Measurements from ENCODE around the gene DMWD. TPM values are rescaled to one million over a fixed set of nuclear protein-coding genes. Genes with fewer than 3 reads are reported as not detected.

The DMWD gene
- total RNA-seq, 5 donors from 2014 or later (not counting 1 experiment from before 2014, with no cell fraction given), result 28.4 to 53.3 (median 44.6) TPM

DNA sequence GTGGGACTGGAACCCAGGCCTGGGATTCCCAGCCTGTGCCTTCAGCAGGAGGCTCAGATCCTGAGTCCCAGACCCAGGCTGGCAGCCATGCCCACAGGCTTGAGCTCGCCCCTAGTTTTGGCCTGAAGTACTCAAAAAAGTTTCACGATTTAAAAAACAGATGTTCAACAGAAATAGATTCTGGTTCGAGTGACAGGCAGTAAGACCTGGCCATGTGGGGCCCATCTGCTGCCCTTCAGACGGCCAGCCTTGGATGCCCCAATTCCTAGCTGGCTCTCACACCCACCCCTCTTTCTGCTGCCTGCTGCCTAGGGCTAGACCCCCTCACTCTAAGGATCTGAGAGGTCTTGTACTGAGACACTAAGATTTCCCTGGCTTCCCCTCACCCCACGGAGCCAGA is 7.5 kb downstream of the DMWD start:
- no peak for ATAC-seq (replicated peaks in 1 of 4)
- H3K27ac ChIP-seq (ENCODE audit: low read length), result no peak overlapping the region
- peaks cover 33% of the 10 kb centered on the region for H3K36me3 Mint-ChIP-seq

DNA sequence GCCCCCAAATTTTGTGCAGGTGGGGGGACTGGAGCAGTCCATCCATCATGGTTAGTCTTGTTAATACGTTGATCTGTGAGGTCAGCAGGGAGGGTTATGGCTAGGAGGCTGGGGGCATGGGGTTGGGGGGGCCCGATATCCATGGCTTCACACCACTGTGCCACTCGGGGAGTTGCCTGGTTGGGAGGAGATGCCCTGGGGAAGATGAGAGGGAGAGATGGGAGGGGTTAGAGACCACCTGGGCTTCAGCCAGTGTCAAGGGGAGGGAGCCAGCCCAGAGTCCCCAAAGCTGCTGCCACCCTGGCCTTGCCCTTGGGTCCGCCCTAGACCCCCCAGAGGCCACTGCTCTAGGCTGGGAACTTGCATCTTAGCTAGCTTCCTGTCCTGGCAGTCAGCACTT is 8.5 kb downstream of the DMWD start:
- Mint-ChIP-seq H3K9me3 (no peaks in the 10 kb centered on the region), H3K27me3 (peaks cover 13 to 18% of the 10 kb centered on the region in 2 donors), H3K27ac (no peak overlapping the region), H3K4me3 (no peak overlapping the region), H3K36me3 (peaks cover 31% of the 10 kb centered on the region), H3K4me1 (peaks cover 15 to 30% (median 15%) of the 10 kb centered on the region in 3 donors)
- WGBS (ENCODE audit: insufficient coverage), result 95% methylated on average over 3 of the region's 4 CpGs
- ChIA-PET CTCF (no interaction called here), POLR2A (no interaction called here)
- no peak overlapping the region for H3K27ac ChIP-seq (ENCODE audit: low read length)
- H3K9me3 ChIP-seq, result no peaks in the 10 kb centered on the region
- peaks cover 1 to 57% of the 10 kb centered on the region in 2 experiments for H3K27me3 ChIP-seq (replicated peaks in 1 of 2; ENCODE audit: control insufficient read depth in 2 of 2, extremely low read depth in 1 of 2, insufficient read depth in 2 of 2, low read length in 1 of 2)
- H3K4me1 ChIP-seq (ENCODE audit: control insufficient read depth in 1 of 2, extremely low read depth in 1 of 2, insufficient read depth in 2 of 2, low read length in 2 of 2), result peaks cover 0 to 13% of the 10 kb centered on the region in 2 experiments
- no peak for DNase-seq
- peaks cover 11 to 17% of the 10 kb centered on the region in 2 donors for H3K36me3 ChIP-seq (ENCODE audit: control insufficient read depth in 2 of 2, extremely low read depth in 1 of 2, insufficient read depth in 1 of 2, low read length in 1 of 2)
- no peak for ATAC-seq (replicated peaks in 1 of 4)
- no peak overlapping the region for H3K4me3 ChIP-seq (ENCODE audit: control insufficient read depth in 1 of 2, extremely low read depth in 1 of 2, low read length in 1 of 2)

More for the DNA sequence above, 7.5 kb downstream of the DMWD start:
- 93% methylated on average over 5 of the region's 5 CpGs for WGBS (ENCODE audit: insufficient coverage)
- H3K4me3 Mint-ChIP-seq, result no peak overlapping the region
- H3K27me3 Mint-ChIP-seq, result peaks cover 8 to 9% of the 10 kb centered on the region in 2 donors
- H3K4me1 Mint-ChIP-seq, result peaks cover 7 to 22% (median 10%) of the 10 kb centered on the region in 3 donors
- DNase-seq, result no peak
- no peak overlapping the region for H3K4me3 ChIP-seq (ENCODE audit: control insufficient read depth in 1 of 2, extremely low read depth in 1 of 2, low read length in 1 of 2)
- ChIA-PET POLR2A (no interaction called here), CTCF (no interaction called here)
- H3K27me3 ChIP-seq (replicated peaks in 1 of 2; ENCODE audit: control insufficient read depth in 2 of 2, extremely low read depth in 1 of 2, insufficient read depth in 2 of 2, low read length in 1 of 2), result peaks cover 5 to 47% of the 10 kb centered on the region in 2 experiments
- H3K27ac Mint-ChIP-seq, result no peak overlapping the region
- H3K9me3 ChIP-seq, result no peaks in the 10 kb centered on the region
- H3K9me3 Mint-ChIP-seq, result no peaks in the 10 kb centered on the region
- peaks cover 12 to 21% of the 10 kb centered on the region in 2 donors for H3K36me3 ChIP-seq (ENCODE audit: control insufficient read depth in 2 of 2, extremely low read depth in 1 of 2, insufficient read depth in 1 of 2, low read length in 1 of 2)
- H3K4me1 ChIP-seq (ENCODE audit: control insufficient read depth in 1 of 2, extremely low read depth in 1 of 2, insufficient read depth in 2 of 2, low read length in 2 of 2), result peaks cover 0 to 3% of the 10 kb centered on the region in 2 experiments

DNA sequence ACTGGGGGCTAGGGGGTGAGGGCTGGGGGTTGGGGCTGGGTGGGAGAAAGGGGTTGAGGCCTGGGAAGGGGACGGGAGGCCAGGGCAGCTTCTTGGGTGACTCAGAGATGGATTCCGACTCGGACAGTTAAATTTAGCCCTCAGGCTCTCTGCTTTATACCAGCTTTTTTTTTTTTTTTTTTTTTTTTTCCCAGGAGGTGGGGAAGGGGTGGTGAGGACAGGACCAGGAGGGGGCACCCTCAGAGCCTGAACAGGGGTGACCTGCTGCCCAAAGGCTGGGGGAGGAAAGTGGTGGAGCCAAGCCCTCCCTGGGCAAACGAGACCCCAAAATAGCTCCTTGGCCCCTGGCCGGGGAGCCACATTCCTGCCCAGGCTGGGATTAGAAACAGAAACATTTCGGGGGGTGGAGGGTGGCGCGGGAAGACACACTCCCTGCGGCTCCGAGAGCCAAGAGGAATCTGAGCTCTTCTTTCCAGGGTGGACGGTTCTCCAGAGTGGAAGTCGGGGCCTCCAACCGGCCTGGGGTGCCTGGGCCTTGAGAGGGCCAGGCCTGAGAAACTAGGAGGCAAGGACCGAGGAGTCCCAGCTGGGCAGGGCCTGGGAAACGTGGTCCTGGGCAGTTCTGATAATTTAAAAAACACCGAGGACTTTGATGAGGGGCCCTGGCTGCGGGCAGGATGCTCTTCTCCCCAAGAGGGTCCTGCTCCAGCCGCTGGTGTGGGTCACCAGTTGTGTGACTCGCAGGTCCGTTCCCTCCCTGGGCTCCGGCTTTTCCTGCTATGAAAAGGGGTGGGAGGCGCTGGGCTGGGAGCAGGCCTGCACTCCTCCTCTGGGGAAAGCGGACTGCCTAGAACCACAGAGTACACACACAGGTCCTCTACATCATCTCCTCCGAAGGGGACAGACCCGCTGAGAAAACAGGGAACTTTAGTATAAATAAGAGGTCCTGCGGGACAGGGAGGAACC is 9.5 kb downstream of the DMWD start:
- POLR2A ChIA-PET, result interaction anchor here (0.5 to 0.6 kb wide), 3 partner anchors 8 to 76 kb away, joined by 3 to 5 read pairs (median 3); no protein-coding TSS in a partner anchor
- Histone ChIP-seq H3K9me3 (no peaks in the 10 kb centered on the region), H3K4me3 (ENCODE audit: control insufficient read depth in 1 of 2, extremely low read depth in 1 of 2, low read length in 1 of 2) (no peak overlapping the region), H3K27ac (ENCODE audit: low read length) (no peak overlapping the region), H3K36me3 (ENCODE audit: control insufficient read depth in 2 of 2, extremely low read depth in 1 of 2, insufficient read depth in 1 of 2, low read length in 1 of 2) (peaks cover 5 to 14% of the 10 kb centered on the region in 2 donors), H3K4me1 (ENCODE audit: control insufficient read depth in 1 of 2, extremely low read depth in 1 of 2, insufficient read depth in 2 of 2, low read length in 2 of 2) (peaks cover 0 to 21% of the 10 kb centered on the region in 2 experiments), H3K27me3 (replicated peaks in 1 of 2; ENCODE audit: control insufficient read depth in 2 of 2, extremely low read depth in 1 of 2, insufficient read depth in 2 of 2, low read length in 1 of 2) (peaks cover 0 to 67% of the 10 kb centered on the region in 2 experiments)
- no peak for ATAC-seq (replicated peaks in 1 of 4)
- Mint-ChIP-seq H3K27me3 (peaks cover 15 to 27% of the 10 kb centered on the region in 2 donors), H3K27ac (no peak overlapping the region), H3K9me3 (no peaks in the 10 kb centered on the region), H3K36me3 (peaks cover 23% of the 10 kb centered on the region), H3K4me3 (no peak overlapping the region), H3K4me1 (peaks cover 21 to 28% (median 21%) of the 10 kb centered on the region in 3 donors)
- CTCF ChIA-PET, result interaction anchor here (0.5 to 1.5 kb wide), 7 partner anchors 12 to 691 kb away, joined by 3 to 6 read pairs (median 4); partner anchors contain the start of gene SIX5 (in 1 of the 2)
- whole genome bisulfite sequencing (ENCODE audit: insufficient coverage), result 94% methylated on average over 17 of the region's 26 CpGs
- no peak for DNase-seq

DNA sequence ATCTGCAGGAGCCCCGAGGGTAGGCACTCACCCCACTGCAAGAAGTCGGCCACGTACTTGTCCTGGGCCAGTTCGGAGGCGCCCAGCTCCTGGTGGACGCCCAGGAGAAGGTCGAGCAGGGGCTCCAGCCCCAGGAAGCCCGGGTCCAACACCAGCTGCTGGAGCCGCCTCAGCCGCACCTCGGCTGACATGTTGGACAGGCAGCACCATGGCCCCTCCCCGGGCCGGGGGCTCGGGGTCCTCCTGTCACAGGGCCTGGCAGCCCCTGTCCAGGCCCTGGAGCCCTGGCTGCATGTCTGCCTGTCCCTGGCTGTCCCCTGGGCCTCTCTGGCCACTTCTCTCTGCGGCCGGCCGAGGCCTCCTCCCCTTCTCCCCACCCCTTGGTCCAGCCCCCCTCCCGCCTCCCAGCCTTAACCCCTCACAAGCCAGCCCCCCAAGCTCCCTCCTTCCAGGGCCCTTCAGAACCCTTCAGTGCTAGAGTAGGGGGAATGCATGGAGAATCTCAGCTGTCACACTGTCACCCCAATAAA is 10.4 kb downstream of the DMWD start, which contains the start of gene DMPK:
Gene DMPK, minus strand, starts transcription at position 329 of the 530 bp plus-strand sequence. Its CDS starts 138 bp downstream, at position 191.
- peaks cover 7 to 14% of the 10 kb centered on the region in 2 donors for H3K36me3 ChIP-seq (ENCODE audit: control insufficient read depth in 2 of 2, extremely low read depth in 1 of 2, insufficient read depth in 1 of 2, low read length in 1 of 2)
- H3K27me3 Mint-ChIP-seq, result peaks cover 13 to 25% of the 10 kb centered on the region in 2 donors
- no peak within 1 kb of the TSS for H3K4me3 ChIP-seq (ENCODE audit: control insufficient read depth in 1 of 2, extremely low read depth in 1 of 2, low read length in 1 of 2)
- peaks cover 0 to 21% of the 10 kb centered on the region in 2 experiments for H3K4me1 ChIP-seq (ENCODE audit: control insufficient read depth in 1 of 2, extremely low read depth in 1 of 2, insufficient read depth in 2 of 2, low read length in 2 of 2)
- ATAC-seq (replicated peaks in 1 of 4), result no peak
- H3K4me3 Mint-ChIP-seq, result no peak within 1 kb of the TSS
- H3K27ac ChIP-seq (ENCODE audit: low read length), result no peak within 1 kb of the TSS
- H3K27ac Mint-ChIP-seq, result no peak within 1 kb of the TSS
- no peak for DNase-seq
- H3K36me3 Mint-ChIP-seq, result peaks cover 20% of the 10 kb centered on the region
- WGBS (ENCODE audit: insufficient coverage), result 68% methylated on average over 14 of the region's 18 CpGs
- CTCF ChIA-PET, result interaction anchor here (0.5 to 1.5 kb wide), 7 partner anchors 11 to 691 kb away, joined by 3 to 6 read pairs (median 4); partner anchors contain the start of gene SIX5 (in 1 of the 2)
- H3K27me3 ChIP-seq (replicated peaks in 1 of 2; ENCODE audit: control insufficient read depth in 2 of 2, extremely low read depth in 1 of 2, insufficient read depth in 2 of 2, low read length in 1 of 2), result peaks cover 0 to 75% of the 10 kb centered on the region in 2 experiments
- H3K4me1 Mint-ChIP-seq, result peaks cover 21 to 23% (median 21%) of the 10 kb centered on the region in 3 donors
- H3K9me3 Mint-ChIP-seq, result no peaks in the 10 kb centered on the region
- POLR2A ChIA-PET, result interaction anchor here in 1 of 2 donors (0.6 kb wide), 2 partner anchors 37 to 75 kb away, joined by 3 to 5 read pairs; no protein-coding TSS in a partner anchor
- no peaks in the 10 kb centered on the region for H3K9me3 ChIP-seq

DNA sequence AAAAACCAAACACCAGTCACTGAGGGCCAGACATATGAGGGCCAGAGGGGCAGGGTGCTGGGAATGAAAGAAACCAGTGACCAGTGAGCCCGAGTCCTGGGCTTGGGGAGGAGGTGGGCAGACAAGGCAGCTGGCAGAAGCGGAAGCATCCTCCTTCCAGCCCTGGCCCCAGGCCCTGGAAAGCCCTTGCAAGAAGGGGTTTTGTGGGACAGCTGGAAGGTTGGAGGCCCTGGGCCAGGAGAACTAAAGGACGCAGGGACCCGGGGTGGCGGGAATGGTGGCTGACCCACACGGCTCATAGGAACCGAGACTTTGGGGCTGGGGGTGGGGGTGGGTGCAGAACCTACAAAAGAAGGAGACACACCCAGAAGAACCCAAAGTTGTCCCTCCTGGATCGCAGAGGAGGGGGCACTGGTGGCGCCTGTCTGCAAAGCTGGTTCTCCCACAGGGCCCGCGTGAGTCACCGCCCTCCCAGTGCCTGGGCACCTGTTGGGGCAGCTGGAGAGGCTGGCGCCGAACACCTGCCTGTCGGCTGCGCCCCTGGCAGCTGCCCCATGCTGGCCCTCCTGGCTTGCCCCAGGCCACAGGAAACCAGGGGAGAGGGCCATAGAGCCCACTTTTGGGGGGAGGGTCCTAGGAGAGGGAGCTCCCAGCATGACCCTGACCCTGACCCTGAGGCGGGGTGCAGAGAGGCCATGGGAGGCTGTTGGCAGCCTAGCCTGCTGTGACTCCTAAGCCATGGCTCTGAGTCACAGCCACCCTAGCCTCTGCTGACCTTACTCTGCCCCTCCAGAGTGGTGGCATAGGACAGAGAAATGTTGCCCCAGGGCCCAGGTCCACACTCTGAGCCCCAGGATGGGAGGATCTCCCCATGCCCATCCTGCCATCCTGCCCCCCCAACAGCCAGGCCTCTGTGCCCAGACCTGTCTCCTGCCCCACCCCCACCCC is 11.2 kb downstream of the DMWD start:
- peaks cover 13 to 28% of the 10 kb centered on the region in 2 donors for H3K27me3 Mint-ChIP-seq
- ATAC-seq (replicated peaks in 1 of 4) (no peak), DNase-seq (no peak)
- H3K27ac Mint-ChIP-seq, result no peak overlapping the region
- H3K9me3 ChIP-seq, result no peaks in the 10 kb centered on the region
- H3K4me3 ChIP-seq (ENCODE audit: control insufficient read depth in 1 of 2, extremely low read depth in 1 of 2, low read length in 1 of 2), result no peak overlapping the region
- peaks cover 21 to 24% (median 23%) of the 10 kb centered on the region in 3 donors for H3K4me1 Mint-ChIP-seq
- CTCF ChIA-PET, result interaction anchor here in 1 of 2 donors (1.2 kb wide), 1 partner anchor 12 kb away, joined by 3 read pairs; the partner anchor contains the start of gene SIX5
- H3K27ac ChIP-seq (ENCODE audit: low read length), result no peak overlapping the region
- H3K36me3 Mint-ChIP-seq, result peaks cover 19% of the 10 kb centered on the region
- peaks cover 10 to 13% of the 10 kb centered on the region in 2 donors for H3K36me3 ChIP-seq (ENCODE audit: control insufficient read depth in 2 of 2, extremely low read depth in 1 of 2, insufficient read depth in 1 of 2, low read length in 1 of 2)
- H3K9me3 Mint-ChIP-seq, result no peaks in the 10 kb centered on the region
- 80% methylated on average over 9 of the region's 17 CpGs for WGBS (ENCODE audit: insufficient coverage)
- POLR2A ChIA-PET, result no interaction called here
- peaks cover 0 to 21% of the 10 kb centered on the region in 2 experiments for H3K4me1 ChIP-seq (ENCODE audit: control insufficient read depth in 1 of 2, extremely low read depth in 1 of 2, insufficient read depth in 2 of 2, low read length in 2 of 2)
- no peak overlapping the region for H3K4me3 Mint-ChIP-seq
- H3K27me3 ChIP-seq (replicated peaks in 1 of 2; ENCODE audit: control insufficient read depth in 2 of 2, extremely low read depth in 1 of 2, insufficient read depth in 2 of 2, low read length in 1 of 2), result peaks cover 0 to 76% of the 10 kb centered on the region in 2 experiments

Data from T-cell (primary cell).